ENCODE data around the gene TPSB2. TPM values are rescaled to one million over a fixed set of nuclear protein-coding genes. Genes with fewer than 3 reads are reported as not detected.
A peak's percentile ranks its signal among the peaks of the same experiment; 100 is the strongest.
"Not testable (repeated sequence)": the region's sequence is repeated elsewhere in the genome, so short reads cannot be mapped to it uniquely, and the experiment has no call there.

Gene TPSB2
- total and polyA plus RNA-seq, 9 of the 15 experiments (the other 6 are each of a cell fraction or from before 2014, with no cell fraction given), result 0.18 TPM; not detected in 8

DNA sequence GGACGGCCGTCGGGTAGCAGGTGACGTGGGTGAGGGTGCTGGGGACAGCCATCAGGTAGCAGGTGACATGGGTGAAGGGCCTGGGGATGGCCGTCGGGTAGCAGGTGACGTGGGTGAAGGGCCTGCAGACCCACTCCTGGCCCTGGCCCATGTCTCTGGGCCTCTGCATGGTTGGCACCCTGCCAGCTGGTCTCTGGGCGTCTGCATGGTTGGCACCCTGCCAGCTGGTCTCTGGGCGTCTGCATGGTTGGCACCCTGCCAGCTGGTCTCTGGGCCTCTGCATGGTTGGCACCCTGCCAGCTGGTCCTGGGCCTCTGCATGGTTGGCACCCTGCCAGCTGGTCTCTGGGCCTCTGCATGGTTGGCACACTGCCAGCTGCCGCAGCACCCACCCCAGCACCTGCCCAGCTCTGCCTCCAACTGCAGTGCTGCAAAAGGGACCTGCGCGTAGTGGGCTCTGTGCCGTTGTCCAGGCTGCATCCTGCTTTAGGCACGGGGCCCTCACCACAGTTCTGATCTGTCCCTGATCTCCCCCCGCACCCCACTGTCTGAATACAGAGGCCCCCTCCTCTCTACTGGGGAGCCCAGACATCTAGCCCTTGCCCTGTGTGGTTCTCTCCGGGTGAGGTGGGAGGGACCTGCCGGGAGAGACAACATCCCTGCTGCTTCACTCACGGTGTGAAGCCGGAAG, 41.9 kb upstream of the TPSB2 start:
- POLR2A ChIA-PET; H2AFZ ChIP-seq (ENCODE audit: low read depth, low read length); H3K9me3 ChIP-seq (replicated peaks; ENCODE audit: control insufficient read depth, insufficient read depth, low read depth, low read length); FAIRE-seq; intact Hi-C loops (cut with micrococcal nuclease); H4K20me1 ChIP-seq (replicated peaks; ENCODE audit: control insufficient read depth, insufficient read depth, low read length); BruUV-seq (replicated peaks); in situ Hi-C loops (cut with MboI); H3K36me3 ChIP-seq (ENCODE audit: control insufficient read depth, insufficient read depth, low read length); H3K9me1 ChIP-seq (ENCODE audit: control insufficient read depth, insufficient read depth, low read length); DNase-seq (ENCODE audit: extremely low read depth in 1 of 4, low spot score in 3 of 4); H3K4me2 ChIP-seq (ENCODE audit: insufficient read depth, low read length); H3K79me2 ChIP-seq (ENCODE audit: control insufficient read depth, insufficient read depth, low read length); H3K4me3 ChIP-seq; H3K27ac ChIP-seq (ENCODE audit: extremely low read depth, low read depth, low read length); ATAC-seq: not testable (repeated sequence)
- CTCF ChIA-PET (ENCODE audit: low intra/inter-chr PET ratio), result interaction anchor here (0.7 kb wide), 1 partner anchor 73 kb away, joined by 3 read pairs; no protein-coding TSS in a partner anchor
- Histone ChIP-seq H3K4me1 (replicated peaks in 1 of 2; ENCODE audit: control insufficient read depth in 2 of 2, insufficient read depth in 2 of 2, low read length in 2 of 2) (peaks cover 3 to 29% of the 10 kb centered on the region in 2 experiments; a peak in 3 of 5 replicates), H3K9ac (ENCODE audit: insufficient read depth in 1 of 2, low read depth in 2 of 2, low read length in 2 of 2) (peak overlapping the region in 1 of 2 experiments; percentile 58; a peak in 2 of 4 replicates), H3K27me3 (ENCODE audit: control insufficient read depth in 2 of 2, insufficient read depth in 2 of 2, low read length in 2 of 2) (peaks cover 0 to 11% of the 10 kb centered on the region in 2 experiments; a peak in 2 of 5 replicates)
- TF ChIP-seq SMAD1 (IDR thresholded peaks at IDR 0.05; ENCODE audit: low read depth, low read length, partially characterized antibody) (peak; percentile 91), NFIC (IDR thresholded peaks at IDR 0.05) (peak; percentile 98), NFIX (CRISPR knock-in tag; IDR thresholded peaks at IDR 0.05; ENCODE audit: low read depth) (peak; percentile 77)
- TF ChIP-seq, protein P1, sequence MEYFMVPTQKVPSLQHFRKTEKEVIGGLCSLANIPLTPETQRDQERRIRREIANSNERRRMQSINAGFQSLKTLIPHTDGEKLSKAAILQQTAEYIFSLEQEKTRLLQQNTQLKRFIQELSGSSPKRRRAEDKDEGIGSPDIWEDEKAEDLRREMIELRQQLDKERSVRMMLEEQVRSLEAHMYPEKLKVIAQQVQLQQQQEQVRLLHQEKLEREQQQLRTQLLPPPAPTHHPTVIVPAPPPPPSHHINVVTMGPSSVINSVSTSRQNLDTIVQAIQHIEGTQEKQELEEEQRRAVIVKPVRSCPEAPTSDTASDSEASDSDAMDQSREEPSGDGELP (CRISPR knock-in tag; IDR thresholded peaks at IDR 0.05; ENCODE audit: borderline replicate concordance), result peak; percentile 65; the same call in 1 of the 2 replicates
- WGBS (ENCODE audit: insufficient coverage, low coverage, missing lambda C conversion rate), result 19% methylated on average over 18 of the region's 19 CpGs

Measured in K562 (cell line).